HCT116 (cell line): ENCODE results near the gene CIDEC. TPM values are rescaled to one million over a fixed set of nuclear protein-coding genes. Genes with fewer than 3 reads are reported as not detected.

Experiments
- ATAC-seq: fragments of 200-7000 bp; cut with Tn5 transposase; 2 replicates; pipeline ENCODE4 v1.9.1; 2020; ENCODE audit warnings: mild to moderate bottlenecking, moderate library complexity
- BruUV-seq: library from RNA; stranded (reverse); fragments of 400-500 nt; replicated peaks from 2 replicates; lab custom pipeline; 2021; lab: Mats Ljungman, UMichigan
- CTCF ChIA-PET: fragments of 300-600 bp; sonication (Branson Sonifier 250); formaldehyde crosslinking; loops from one replicate; lab custom pipeline; 2021; ENCODE audit warnings: antibody characterized with exemption; lab: Charles Lee
- POLR2A ChIA-PET: fragments of 300-600, 350-600 bp; sonication (Branson Sonifier 250); formaldehyde crosslinking; loops from one replicate; lab custom pipeline; 2021; ENCODE audit warnings: antibody characterized with exemption; lab: Charles Lee
- RAD21 ChIA-PET, 2 experiments: fragments of 300-600 bp; sonication (Branson Sonifier 250); formaldehyde crosslinking; loops; one replicate each; lab custom pipeline; 2023; ENCODE audit warnings: low total read pairs in 2 of 2; ENCODE audit not compliant: uncharacterized antibody in 2 of 2, unreplicated experiment in 2 of 2, low non-redundant PET in 1 of 2; lab: Charles Lee
- DNase-seq: peaks from one replicate; pipeline ENCODE4 v3.0.0-alpha.2; 2010; ENCODE audit warnings: low read depth, low spot score
- H2AFZ ChIP-seq: fragments of 200-600 bp; shearing (Covaris generic), sonication (generic); 2 replicates; pipeline ENCODE4 v1.6.1; 2017; ENCODE audit warnings: low read depth, mixed run types, mixed read lengths, antibody characterized with exemption, low read length; ENCODE audit not compliant: poor library complexity, severe bottlenecking
- H3K27ac ChIP-seq: 2 replicates; pipeline ENCODE4 v1.5.1; 2012; ENCODE audit warnings: low read depth, low read length
- H3K27me3 ChIP-seq: fragments of 200-600 bp; sonication (generic); 2 replicates; pipeline ENCODE4 v1.6.1; 2016; ENCODE audit warnings: mixed run types, low read length, mixed read lengths; ENCODE audit not compliant: insufficient read depth
- H3K36me3 ChIP-seq, 2 experiments: fragments of 200-500 bp in 1 of 2; fragments of 200-600 bp in 1 of 2; sonication (Bioruptor generic) in 1 of 2; sonication (generic) in 1 of 2; 2 replicates each; pipeline versions ENCODE4 v1.5.1 to v1.6.1; 2014 to 2016; ENCODE audit warnings: low read length in 2 of 2, inconsistent platforms in 1 of 2, mixed read lengths in 1 of 2, mixed run types in 1 of 2; ENCODE audit not compliant: insufficient read depth in 2 of 2, control insufficient read depth in 1 of 2
- H3K4me1 ChIP-seq, 2 experiments: fragments of 200-600 bp in 1 of 2; sonication (generic) in 1 of 2; 2 replicates each; pipeline versions ENCODE4 v1.5.1 to v1.6.1; 2012 to 2017; ENCODE audit warnings: low read length in 2 of 2, inconsistent platforms in 1 of 2, mild to moderate bottlenecking in 1 of 2, mixed read lengths in 1 of 2, mixed run types in 1 of 2, moderate library complexity in 1 of 2; ENCODE audit not compliant: insufficient read depth in 2 of 2, control insufficient read depth in 1 of 2
- H3K4me2 ChIP-seq: fragments of 200-600 bp; sonication (generic); 2 replicates; pipeline ENCODE4 v1.6.1; 2017; ENCODE audit warnings: mixed run types, low read length, mixed read lengths
- H3K4me3 ChIP-seq, 2 experiments: fragments of 200-600 bp in 1 of 2; sonication (generic) in 1 of 2; replicated peaks in 1 of 2; 2 replicates each; pipeline ENCODE4 v1.5.1; 2011 to 2016; ENCODE audit warnings: low read length in 2 of 2, control low read depth in 1 of 2, low read depth in 1 of 2, mild to moderate bottlenecking in 1 of 2, mixed read lengths in 1 of 2, mixed run types in 1 of 2
- H3K79me2 ChIP-seq: fragments of 200-600 bp; sonication (generic); 2 replicates; pipeline ENCODE4 v1.6.1; 2017; ENCODE audit warnings: mild to moderate bottlenecking, mixed run types, low read length, moderate library complexity, mixed read lengths; ENCODE audit not compliant: insufficient read depth
- H3K9ac ChIP-seq: fragments of 200-600 bp; sonication (generic); 2 replicates; pipeline ENCODE4 v1.6.1; 2016; ENCODE audit warnings: low read length, mixed read lengths
- H3K9me2 ChIP-seq: fragments of 200-600 bp; sonication (generic), shearing (Covaris generic); 2 replicates; pipeline ENCODE4 v1.6.1; 2017; ENCODE audit warnings: mixed run types, mild to moderate bottlenecking, moderate library complexity; ENCODE audit not compliant: insufficient read depth
- H3K9me3 ChIP-seq, 2 experiments: fragments of 200-500 bp in 1 of 2; fragments of 200-600 bp in 1 of 2; sonication (Bioruptor generic) in 1 of 2; sonication (generic) in 1 of 2; 2 replicates each; pipeline ENCODE4 v1.6.1; 2014 to 2017; ENCODE audit warnings: low read length in 2 of 2, mixed read lengths in 2 of 2, inconsistent platforms in 1 of 2, low read depth in 1 of 2, mild to moderate bottlenecking in 1 of 2, mixed run types in 1 of 2, moderate library complexity in 1 of 2; ENCODE audit not compliant: control insufficient read depth in 1 of 2, insufficient read depth in 1 of 2
- H4K20me1 ChIP-seq: fragments of 200-600 bp; sonication (generic), shearing (Covaris generic); 2 replicates; pipeline ENCODE4 v1.6.1; 2017; ENCODE audit warnings: mixed run types, mild to moderate bottlenecking, moderate library complexity; ENCODE audit not compliant: insufficient read depth
- TCF7L2 ChIP-seq: IDR thresholded peaks from 2 replicates; pipeline ENCODE4 v1.7.0; 2011; ENCODE audit warnings: borderline replicate concordance, inconsistent platforms; ENCODE audit not compliant: insufficient read depth, insufficient read length; ENCODE audit errors: extremely low read depth
- intact Hi-C: fragments of 100-400 bp; cut with micrococcal nuclease; formaldehyde crosslinking; loops from 2 replicates; pipeline ENCODE4 v1.10.0; 2022
- total RNA-seq: library from RNA; stranded (reverse); gene quantifications from one replicate; pipeline ENCODE4 v1.2.1, GENCODE V29; 2021; ENCODE audit not compliant: unreplicated experiment
- TF ChIP-seq, protein P1 (sequence below): IDR thresholded peaks from 2 replicates; pipeline ENCODE4 v1.6.1; 2011; ENCODE audit warnings: mild to moderate bottlenecking, low read length, moderate library complexity; ENCODE audit not compliant: insufficient replicate concordance; ENCODE audit errors: extremely low read depth
- TF ChIP-seq, protein P2 (sequence below): IDR thresholded peaks from 2 replicates; pipeline ENCODE4 v1.6.1; 2012; ENCODE audit warnings: low read depth
- TF ChIP-seq, protein P3 (sequence below): IDR thresholded peaks from 2 replicates; pipeline ENCODE4 v1.6.1; 2012

Gene CIDEC
- total RNA-seq, 1 experiment from 2014 or later: not detected

DNA sequence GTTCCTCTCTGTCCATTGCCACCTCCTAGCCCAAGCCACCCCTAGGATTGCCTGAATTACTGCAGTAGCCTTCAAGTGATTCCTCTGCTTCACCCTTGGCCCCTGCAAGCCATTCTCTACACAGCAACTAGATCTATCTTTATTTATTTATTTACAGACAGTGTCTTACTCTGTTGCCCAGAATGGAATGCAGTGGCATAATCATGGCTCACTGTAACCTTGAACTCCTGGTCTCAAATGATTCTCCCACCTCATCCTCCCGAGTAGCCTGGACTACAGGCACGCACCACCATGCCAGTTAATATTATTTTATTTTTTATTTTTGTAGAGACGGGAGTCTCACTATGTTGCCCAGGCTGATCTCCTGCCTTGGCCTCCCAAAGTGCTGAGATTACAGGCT lies 8.5 kb upstream of the CIDEC start:
- H3K9me3 ChIP-seq: no peaks in the 10 kb centered on the region
- H3K27ac ChIP-seq: no peak overlapping the region
- peaks cover 19 to 38% of the 10 kb centered on the region in 2 experiments for H3K4me1 ChIP-seq
- no peak overlapping the region for H2AFZ ChIP-seq
- peaks cover 31% of the 10 kb centered on the region for H3K79me2 ChIP-seq
- no peaks in the 10 kb centered on the region for H4K20me1 ChIP-seq
- peaks cover 11 to 13% of the 10 kb centered on the region in 2 experiments; a peak in 3 of 4 replicates for H3K36me3 ChIP-seq
- H3K9me2 ChIP-seq: no peaks in the 10 kb centered on the region
- DNase-seq: no peak
- no TSS peak for BruUV-seq
- CTCF ChIA-PET: no interaction called here
- RAD21 ChIA-PET: no interaction called here
- H3K4me2 ChIP-seq: no peak overlapping the region
- intact Hi-C loops: no loop called here
- TF ChIP-seq, protein P1, sequence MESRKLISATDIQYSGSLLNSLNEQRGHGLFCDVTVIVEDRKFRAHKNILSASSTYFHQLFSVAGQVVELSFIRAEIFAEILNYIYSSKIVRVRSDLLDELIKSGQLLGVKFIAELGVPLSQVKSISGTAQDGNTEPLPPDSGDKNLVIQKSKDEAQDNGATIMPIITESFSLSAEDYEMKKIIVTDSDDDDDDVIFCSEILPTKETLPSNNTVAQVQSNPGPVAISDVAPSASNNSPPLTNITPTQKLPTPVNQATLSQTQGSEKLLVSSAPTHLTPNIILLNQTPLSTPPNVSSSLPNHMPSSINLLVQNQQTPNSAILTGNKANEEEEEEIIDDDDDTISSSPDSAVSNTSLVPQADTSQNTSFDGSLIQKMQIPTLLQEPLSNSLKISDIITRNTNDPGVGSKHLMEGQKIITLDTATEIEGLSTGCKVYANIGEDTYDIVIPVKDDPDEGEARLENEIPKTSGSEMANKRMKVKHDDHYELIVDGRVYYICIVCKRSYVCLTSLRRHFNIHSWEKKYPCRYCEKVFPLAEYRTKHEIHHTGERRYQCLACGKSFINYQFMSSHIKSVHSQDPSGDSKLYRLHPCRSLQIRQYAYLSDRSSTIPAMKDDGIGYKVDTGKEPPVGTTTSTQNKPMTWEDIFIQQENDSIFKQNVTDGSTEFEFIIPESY: no peak
- TF ChIP-seq, protein P2, sequence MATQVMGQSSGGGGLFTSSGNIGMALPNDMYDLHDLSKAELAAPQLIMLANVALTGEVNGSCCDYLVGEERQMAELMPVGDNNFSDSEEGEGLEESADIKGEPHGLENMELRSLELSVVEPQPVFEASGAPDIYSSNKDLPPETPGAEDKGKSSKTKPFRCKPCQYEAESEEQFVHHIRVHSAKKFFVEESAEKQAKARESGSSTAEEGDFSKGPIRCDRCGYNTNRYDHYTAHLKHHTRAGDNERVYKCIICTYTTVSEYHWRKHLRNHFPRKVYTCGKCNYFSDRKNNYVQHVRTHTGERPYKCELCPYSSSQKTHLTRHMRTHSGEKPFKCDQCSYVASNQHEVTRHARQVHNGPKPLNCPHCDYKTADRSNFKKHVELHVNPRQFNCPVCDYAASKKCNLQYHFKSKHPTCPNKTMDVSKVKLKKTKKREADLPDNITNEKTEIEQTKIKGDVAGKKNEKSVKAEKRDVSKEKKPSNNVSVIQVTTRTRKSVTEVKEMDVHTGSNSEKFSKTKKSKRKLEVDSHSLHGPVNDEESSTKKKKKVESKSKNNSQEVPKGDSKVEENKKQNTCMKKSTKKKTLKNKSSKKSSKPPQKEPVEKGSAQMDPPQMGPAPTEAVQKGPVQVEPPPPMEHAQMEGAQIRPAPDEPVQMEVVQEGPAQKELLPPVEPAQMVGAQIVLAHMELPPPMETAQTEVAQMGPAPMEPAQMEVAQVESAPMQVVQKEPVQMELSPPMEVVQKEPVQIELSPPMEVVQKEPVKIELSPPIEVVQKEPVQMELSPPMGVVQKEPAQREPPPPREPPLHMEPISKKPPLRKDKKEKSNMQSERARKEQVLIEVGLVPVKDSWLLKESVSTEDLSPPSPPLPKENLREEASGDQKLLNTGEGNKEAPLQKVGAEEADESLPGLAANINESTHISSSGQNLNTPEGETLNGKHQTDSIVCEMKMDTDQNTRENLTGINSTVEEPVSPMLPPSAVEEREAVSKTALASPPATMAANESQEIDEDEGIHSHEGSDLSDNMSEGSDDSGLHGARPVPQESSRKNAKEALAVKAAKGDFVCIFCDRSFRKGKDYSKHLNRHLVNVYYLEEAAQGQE: no peak
- TF ChIP-seq, protein P3, sequence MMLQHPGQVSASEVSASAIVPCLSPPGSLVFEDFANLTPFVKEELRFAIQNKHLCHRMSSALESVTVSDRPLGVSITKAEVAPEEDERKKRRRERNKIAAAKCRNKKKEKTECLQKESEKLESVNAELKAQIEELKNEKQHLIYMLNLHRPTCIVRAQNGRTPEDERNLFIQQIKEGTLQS: no peak
- no peak for TF ChIP-seq TCF7L2
- ATAC-seq: no peak
- POLR2A ChIA-PET: no interaction called here
- no peak overlapping the region for H3K9ac ChIP-seq
- no peak overlapping the region for H3K4me3 ChIP-seq
- no peaks in the 10 kb centered on the region for H3K27me3 ChIP-seq
